Measurements from ENCODE around the gene MCL1.
A peak's percentile ranks its signal among the peaks of the same experiment; 100 is the strongest.
"Not testable (repeated sequence)": the region's sequence is repeated elsewhere in the genome, so short reads cannot be mapped to it uniquely, and the experiment has no call there.

The MCL1 gene

DNA sequence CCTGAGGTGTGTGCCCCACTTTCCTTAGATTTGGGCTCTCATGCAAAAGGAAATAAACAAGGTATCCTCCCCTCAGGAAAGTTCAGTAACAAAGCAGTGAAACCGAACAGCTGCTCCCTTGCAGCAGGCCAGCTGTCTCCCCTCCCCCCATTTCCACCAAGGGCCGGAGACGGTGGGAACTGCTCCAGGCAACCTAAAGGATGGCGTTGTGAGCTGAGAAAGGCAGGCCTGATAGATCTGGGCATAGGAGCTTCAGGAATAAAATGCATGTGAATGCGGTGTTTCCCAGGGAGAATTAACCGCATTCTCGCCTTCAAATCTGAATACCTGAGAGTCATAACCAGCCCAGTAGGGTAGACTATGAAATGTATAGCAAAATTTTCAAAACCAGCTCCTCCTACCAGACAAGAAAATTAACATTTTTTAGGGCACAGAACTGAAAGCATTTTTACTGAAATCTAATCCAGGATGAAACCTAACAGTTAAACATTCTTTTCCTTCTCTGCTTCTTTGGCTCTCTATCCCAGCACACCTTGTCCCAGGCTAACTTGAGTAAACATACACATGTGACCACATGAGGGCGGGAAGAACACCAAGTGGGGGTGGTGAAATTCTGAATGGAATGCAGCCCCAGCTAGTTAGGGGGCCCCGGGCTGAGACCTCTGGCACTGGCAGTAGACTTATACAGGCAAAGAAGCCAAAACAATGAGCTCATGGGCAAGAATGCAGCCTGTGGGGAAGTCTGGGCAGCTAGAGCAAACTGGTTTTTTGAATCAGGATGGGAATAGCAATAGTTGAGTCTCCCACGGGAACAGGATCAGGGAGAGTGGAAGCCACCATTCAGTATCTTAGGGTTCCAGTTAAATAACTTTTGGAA is 11.5 kb downstream of the MCL1 start:
- peak; percentile 63 for DNase-seq

DNA sequence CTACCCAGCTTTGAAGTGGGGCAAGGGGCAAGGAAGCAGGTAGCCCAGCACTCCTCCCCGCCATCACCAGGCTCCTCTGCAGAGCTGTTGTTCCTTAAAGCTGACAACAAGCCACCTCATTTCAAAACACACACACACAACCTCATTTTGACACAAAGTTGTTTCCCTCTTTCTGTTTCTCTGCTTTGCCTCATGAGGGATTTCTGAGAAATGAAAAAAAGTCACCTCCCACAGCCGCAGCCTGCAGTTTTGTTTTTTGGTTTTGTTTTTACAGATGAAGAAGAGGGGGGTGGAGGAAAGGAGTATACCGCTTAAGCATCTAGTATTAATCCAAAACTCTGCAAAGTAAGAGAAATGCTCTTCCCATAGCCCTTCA is 12.1 kb downstream of the MCL1 start:
- no peak for DNase-seq

GRCh38 chr1:150566589-150567340 is 12.6 kb downstream of the MCL1 start:
- no peak for DNase-seq

- DNase-seq = not testable (repeated sequence)
Measured at GRCh38 chr1:150565240-150565991, 14.0 kb downstream of the MCL1 start.

DNA sequence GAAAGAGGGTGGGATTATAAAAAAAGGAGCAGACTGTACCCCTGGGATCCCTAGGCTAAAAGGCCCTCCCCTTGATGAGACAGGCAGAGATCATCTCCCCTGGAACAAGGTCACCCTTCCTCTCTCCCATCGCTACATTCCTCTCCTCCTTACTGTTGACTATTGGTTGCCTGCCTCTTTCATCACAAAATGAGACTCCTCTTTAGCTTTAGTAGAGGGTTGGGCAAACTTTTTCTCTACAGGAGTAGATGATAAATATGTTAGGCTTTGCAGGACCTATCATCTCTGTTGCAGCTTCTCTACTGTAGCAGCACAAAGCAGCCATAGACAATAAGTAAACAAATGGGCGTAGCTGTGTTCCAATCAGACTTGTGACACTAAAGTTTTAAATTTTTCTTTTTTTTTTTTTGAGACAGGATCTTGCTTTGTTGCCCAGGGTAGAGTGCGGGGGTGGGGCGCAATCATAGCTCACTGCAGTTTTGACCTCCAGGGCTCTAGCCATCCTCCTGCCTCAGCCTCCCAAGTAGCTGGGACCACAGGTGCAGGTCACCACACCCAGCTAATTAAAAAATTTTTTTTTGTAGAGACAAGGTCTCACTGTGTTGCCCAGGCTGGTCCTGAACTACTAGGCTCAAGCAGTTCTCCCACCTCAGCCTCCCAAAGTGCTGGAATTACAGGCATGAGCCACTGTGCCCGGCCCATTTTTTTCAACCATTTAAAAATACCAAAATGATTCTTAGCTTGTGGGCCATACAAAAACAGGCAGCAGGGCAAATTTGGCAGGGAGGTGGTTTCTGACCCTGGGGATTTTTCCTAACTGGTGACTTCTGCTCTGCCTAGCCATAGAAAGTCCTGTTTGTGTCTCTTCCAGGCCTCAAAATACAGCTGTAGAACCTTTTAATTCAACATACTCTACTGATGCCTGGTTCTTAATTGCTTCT is 15.1 kb downstream of the MCL1 start:
- no peak for DNase-seq

- DNase-seq = no peak
Measured at GRCh38 chr1:150563340-150564038, 15.9 kb downstream of the MCL1 start.

DNA sequence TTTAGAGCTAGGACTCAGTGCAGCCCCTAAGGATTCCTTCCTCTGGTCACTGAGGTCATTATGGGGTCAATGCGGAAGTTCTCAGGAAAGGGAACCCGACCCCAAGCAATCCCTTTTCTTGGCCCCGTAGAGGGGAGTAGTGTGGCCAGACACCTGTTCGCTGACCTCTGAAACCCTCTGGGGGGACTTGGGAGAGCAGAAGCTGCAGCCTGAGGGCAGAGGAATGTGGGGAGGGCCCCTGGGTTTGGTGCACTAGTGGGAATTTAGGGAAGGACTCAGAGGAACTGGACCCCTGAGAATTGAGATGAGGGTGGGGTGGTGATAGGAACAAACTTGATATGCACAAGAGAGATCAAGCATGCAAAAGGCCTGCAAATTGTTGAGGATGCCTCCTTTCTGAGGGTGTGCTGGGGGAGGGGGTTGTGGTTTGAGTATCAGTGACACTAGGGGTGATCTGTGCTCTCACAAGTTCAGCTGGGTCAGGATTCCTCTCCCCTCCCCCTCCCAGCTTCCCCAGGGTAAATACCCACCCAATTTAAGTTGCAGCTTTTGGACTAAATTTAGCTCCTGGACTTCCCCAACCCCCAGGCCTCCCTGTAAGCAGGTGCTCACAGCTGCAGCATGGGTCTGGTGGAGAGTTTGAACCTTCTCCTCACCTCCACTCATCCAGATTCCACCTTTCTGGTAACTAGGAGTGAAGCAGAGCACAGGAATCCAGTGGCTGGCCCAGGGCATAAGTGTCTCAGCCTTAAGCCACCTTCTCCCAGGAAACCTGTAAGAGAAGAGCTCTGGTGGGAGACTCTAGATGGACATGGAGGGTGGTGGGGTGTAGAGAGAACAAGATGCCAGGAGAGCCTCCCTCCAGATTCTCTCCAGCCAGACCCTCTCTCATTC is 16.7 kb downstream of the MCL1 start:
- no peak for DNase-seq

DNA sequence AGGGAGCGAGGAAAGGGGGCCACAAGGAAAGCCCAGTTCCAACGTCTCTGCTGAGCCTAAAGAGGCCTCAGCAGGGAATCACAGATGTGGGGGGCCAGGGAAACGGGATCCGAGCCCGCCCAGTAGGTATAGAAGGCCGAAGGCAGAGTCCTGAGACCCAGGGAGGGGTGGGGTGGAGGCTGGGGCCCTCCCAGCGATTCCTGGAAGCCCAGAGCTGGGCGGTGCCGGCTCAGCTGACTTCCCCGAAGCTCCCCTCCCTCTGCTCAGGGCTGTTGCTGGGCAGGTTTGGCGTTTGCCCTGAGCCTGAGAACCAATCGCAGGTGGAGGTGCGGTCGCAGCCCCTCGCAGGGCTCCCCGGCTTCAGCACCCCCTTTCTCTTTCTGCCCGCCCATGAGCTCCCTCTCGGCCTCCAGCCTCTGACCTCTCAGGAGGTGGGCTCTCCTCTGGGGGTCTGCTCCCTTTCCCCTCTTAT is 17.4 kb downstream of the MCL1 start:
- DNase-seq = peak; percentile 85

DNA sequence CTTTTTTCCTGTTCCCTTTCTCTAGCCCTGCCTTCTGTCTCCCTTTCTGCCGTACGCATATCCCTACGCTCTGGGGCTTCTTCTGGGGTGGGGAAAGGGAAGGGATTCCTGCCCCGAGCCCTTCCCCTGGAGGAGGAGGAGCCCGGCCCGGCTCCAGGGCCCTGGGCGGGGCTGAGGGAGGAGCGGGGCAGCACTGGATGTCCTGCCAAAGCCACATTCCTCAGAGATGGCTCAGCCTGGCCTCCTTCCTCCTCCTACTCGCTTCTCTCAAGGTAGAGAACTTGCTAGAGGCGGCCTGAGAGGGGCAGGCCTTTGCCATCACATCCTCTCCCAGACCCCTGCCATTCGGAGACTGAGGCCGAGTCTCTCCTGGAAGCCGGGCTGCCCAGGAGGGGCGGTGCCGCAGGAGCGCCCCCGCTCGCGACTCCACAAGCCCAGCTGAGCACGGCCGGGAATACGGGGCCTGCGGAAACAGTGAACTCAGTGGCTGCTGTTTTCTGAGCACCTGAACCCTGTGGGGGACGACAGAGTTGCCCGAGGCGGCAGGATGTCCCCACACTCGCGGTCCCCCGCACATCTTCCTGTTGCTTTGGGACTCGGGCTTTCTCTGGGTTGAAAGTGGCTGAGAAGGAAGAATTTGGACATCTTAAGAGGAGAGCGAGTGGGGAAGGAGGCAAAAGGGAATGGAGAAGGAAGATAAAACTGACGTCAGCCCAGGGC is 18.0 kb downstream of the MCL1 start:
- DNase-seq = peak; percentile 91

- DNase-seq = peak; percentile 91
Measured at GRCh38 chr1:150560576-150561253, 18.7 kb downstream of the MCL1 start.

DNA sequence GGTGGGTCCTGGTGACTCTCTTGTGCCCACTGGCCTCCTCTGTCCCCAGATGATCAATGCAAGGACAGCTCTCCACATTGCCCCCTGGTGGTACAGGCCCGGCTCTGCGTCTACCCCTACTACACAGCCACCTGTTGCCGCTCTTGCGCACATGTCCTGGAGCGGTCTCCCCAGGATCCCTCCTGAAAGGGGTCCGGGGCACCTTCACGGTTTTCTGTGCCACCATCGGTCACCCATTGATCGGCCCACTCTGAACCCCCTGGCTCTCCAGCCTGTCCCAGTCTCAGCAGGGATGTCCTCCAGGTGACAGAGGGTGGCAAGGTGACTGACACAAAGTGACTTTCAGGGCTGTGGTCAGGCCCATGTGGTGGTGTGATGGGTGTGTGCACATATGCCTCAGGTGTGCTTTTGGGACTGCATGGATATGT is 19.4 kb downstream of the MCL1 start:
- peak; percentile 14 for DNase-seq

DNA sequence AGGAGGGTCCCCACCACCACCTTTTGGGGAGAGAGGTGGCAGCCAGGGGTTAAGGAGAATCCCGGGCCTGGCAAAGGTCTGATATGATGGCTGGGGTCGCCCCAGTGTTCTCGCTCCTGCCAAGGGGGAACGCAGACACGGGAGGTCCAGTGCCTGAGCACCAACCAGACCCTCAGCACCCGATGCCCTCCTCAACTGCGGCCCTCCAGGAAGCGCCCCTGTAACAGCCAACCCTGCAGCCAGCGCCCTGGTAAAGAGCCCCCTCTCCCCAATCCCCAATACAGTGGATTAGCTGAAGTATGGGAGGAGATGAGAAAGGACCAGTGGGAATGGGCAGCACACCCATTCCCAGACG is 19.8 kb downstream of the MCL1 start:
- no peak for DNase-seq

GRCh38 chr1:150558761-150559655 is 20.4 kb downstream of the MCL1 start:
- no peak for DNase-seq

GRCh38 chr1:150558303-150558704 is 21.1 kb downstream of the MCL1 start:
- DNase-seq = no peak

- no peak for DNase-seq
Measured at GRCh38 chr1:150557813-150558212, 21.6 kb downstream of the MCL1 start.

- DNase-seq = no peak
Measured at GRCh38 chr1:150557065-150557600, 22.3 kb downstream of the MCL1 start.

DNA sequence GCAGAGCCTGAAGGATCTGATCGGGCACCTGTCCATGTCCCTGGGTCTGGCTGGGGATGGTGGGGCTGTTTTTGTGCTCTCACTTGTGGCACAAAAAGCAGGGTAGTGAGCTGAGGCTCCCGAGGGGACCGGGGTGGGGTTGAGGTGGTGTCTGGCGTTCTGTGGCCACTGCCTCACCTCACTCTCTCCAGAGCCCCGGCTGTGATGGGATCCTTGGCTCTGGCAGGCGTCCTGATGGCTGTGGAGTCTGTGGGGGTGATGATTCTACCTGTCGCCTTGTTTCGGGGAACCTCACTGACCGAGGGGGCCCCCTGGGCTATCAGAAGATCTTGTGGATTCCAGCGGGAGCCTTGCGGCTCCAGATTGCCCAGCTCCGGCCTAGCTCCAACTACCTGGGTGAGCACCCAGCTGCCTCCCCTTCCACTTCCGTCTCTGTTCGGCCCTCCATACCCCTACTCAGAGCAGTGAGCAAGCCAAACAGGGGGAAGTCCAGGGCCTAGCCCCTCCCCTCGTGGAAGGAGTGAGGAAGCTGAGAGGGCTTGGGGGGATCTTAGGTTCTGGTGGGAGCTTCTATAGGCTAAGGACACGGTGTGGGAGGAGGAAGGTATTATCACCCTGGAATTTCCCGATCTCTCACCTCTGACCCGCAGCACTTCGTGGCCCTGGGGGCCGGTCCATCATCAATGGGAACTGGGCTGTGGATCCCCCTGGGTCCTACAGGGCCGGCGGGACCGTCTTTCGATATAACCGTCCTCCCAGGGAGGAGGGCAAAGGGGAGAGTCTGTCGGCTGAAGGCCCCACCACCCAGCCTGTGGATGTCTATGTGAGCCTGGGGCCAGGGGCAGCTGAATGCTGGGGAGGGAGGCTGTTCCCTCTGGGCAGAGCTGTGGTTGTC is 23.2 kb downstream of the MCL1 start:
- DNase-seq = no peak

Data from NCI-H2227 treated with DMSO at 0.1 percent for 48 hours (cell line).